ENCODE measurements around the gene ECHDC3.

- TF ChIP-seq CTCF (IDR thresholded peaks at IDR 0.05) (no peak), POLR2A (IDR thresholded peaks at IDR 0.05) (no peak)
Measured at GRCh38 chr10:11741608-11742007, 574 bp upstream of the ECHDC3 start.
